HG03066 (cell line): ENCODE measurements around the gene HS6ST1.
"Not testable (repeated sequence)": the region's sequence is repeated elsewhere in the genome, so short reads cannot be mapped to it uniquely, and the experiment has no call there.

Experiments
- ATAC-seq: cut with Tn5 transposase; IDR thresholded peaks from one replicate; pipeline ENCODE4 v1.9.1; 2021; ENCODE audit warnings: low read depth; ENCODE audit not compliant: unreplicated experiment

HS6ST1 gene

DNA sequence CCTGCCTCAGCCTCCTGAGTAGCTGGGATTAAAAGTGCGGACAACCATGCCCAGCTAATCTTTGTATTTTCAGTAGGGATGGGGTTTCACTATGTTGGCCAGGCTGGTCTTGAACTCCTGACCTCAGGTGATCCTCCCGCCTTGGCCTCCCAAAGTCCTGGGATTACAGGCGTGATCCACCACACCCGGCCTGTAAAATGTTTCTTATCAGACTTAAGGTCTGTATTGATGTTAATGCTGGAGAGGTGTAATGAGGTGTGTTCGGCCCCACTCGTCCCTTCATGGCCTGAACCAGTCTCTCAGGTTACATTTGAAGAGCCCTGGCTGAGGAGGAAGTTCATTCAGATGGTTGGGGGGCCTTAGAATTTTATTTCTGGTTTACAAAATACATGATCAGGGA lies 66.6 kb downstream of the HS6ST1 start:
- ATAC-seq: not testable (repeated sequence)

GRCh38 chr2:128250229-128251025 lies 68.2 kb downstream of the HS6ST1 start:
- no peak for ATAC-seq

GRCh38 chr2:128249555-128249954 lies 69.1 kb downstream of the HS6ST1 start:
- ATAC-seq: no peak

- no peak for ATAC-seq
These were observed 72.9 kb downstream of the HS6ST1 start for GRCh38 chr2:128245813-128246212.

- no peak for ATAC-seq
These were observed 76.8 kb downstream of the HS6ST1 start for GRCh38 chr2:128241896-128242295.

GRCh38 chr2:128237911-128238697 lies 80.6 kb downstream of the HS6ST1 start:
- no peak for ATAC-seq

GRCh38 chr2:128237081-128237534 lies 81.6 kb downstream of the HS6ST1 start:
- ATAC-seq: no peak

DNA sequence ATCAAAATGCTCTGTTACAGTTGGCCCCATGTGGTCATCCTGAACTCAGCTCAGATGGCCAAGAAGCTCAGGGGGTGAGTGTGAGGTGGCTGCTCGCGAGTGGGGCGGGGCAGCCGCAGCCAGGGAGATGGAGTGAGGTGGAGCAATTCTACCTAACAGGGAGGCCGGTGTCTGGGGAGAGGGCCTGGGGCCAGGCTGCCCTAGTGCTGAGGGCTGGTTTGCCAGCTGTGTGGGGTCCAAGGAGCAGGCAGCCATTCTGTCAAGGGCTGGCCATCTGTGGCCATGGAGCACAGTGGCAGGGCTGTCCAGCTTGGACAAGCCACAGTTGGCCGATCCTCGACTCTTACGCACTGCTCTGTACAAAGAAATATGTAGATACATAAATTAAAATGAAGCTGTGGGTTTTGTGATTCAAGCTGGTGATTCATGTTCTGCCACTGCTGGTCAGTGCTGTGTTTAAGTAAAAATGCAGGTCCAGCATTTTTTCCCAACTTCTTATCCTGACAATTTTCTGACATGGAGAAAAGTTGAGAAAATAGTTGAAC lies 82.1 kb downstream of the HS6ST1 start:
- ATAC-seq: no peak

- ATAC-seq: no peak
These were observed 83.1 kb downstream of the HS6ST1 start for GRCh38 chr2:128235581-128235980.

GRCh38 chr2:128234613-128235012 lies 84.1 kb downstream of the HS6ST1 start:
- ATAC-seq: no peak

DNA sequence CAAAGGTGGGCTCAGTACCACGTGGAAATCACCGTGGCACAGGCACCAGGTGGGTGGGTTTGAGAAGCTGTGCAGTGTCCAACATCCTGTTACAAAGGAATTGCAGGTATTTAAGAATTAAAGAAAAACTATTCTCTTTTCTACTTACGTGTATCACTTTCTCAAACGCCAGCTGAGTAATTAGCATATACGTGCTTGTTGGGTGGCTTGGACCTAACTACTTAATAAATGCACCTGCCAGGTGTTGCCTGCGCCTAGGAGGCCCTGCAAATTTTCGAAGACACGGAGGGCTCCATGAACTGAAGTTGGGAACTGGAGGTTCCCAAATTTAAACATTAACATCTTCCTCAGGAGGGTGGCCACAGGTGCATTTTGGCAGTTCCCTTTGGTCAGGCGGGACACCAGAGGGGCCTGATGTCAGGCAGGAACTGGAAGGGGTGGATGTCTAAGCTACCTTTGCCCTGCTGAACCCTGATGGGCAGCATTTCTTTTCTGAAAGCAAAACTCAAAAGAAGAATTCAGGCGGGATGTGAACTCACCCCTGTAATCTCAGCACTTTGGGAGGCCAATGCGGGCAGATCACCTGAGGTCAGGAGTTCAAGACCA lies 84.8 kb downstream of the HS6ST1 start:
- no peak for ATAC-seq

DNA sequence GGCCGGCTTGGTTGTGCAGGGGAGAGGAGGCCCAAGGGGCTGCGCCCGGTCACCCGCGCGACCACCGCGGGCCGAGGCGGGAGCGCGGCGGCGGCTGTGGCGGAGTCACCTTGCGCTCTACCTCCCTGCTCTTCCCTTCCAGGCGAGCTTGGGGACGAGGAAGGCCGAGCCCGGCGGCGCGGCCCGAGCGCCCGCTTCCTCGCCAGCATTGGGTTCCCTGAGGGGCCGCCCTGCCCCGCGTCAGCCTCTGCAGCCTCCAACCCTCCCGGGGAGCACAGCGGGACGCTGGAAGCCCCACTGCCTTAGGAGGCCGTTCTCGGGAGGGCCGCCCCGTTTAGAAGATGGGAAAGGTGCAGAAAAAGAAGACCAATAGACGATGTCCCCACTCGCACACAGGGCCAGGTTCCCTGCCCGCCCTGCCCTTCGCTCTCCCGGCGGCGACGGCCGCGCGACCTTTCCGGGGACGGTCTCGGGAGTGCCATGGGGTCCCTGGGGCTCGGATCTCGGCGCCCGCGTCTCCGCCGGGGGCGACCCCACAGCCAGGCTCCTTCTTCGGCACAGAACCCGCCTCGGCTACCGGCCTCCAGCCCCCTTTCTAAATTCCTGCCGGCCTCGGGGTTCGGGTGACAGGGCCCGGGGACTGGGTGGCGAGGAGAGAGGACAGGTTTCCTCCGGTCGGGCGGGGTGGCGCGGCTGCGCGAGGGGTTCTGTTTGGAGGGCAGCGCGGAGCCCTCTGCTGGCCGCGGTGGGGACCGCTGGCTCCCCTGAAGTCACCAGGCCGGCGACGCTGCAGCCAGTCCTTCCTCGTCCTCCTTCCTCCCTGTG lies 85.5 kb downstream of the HS6ST1 start:
- peak; percentile 100 for ATAC-seq

- ATAC-seq: no peak
These were observed 89.8 kb downstream of the HS6ST1 start for GRCh38 chr2:128228894-128229293.

DNA sequence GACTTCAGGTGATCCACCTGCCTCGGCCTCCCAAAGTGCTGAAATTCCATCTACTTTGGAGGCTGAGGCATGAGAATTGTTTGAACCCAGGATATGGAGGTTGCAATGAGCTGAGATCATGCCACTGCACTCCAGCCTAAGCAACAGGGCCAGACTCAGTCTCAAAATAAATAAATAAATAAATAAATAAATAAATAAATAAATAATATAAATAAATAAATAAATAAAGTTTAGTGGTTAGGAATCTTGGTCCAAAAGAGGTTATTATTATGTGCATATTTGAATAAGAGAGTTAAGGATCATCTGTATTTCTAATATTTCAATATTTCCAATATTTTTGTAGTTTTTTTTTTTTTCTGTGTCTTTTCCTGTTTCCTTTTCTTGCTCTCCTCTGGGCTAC lies 90.8 kb downstream of the HS6ST1 start:
- ATAC-seq: no peak

- no peak for ATAC-seq
These were observed 98.8 kb downstream of the HS6ST1 start for GRCh38 chr2:128219891-128220290.

- no peak for ATAC-seq
These were observed 101.0 kb downstream of the HS6ST1 start for GRCh38 chr2:128217671-128218070.

GRCh38 chr2:128215897-128216642 lies 102.6 kb downstream of the HS6ST1 start:
- ATAC-seq: no peak
